OCI-LY7 (cell line): Measurements from ENCODE around the gene FGD2.

Experiments
- CTCF ChIP-seq: fragments of 200-600 bp; sonication (generic); conservative IDR thresholded peaks from 2 replicates; pipeline ENCODE4 v1.5.1; 2014; ENCODE audit warnings: mild to moderate bottlenecking, antibody characterized with exemption, low read length, moderate library complexity, mixed read lengths
- EZH2phosphoT487 ChIP-seq: fragments of 200-600 bp; sonication (generic); IDR thresholded peaks from 2 replicates; pipeline ENCODE4 v1.6.1; 2018; ENCODE audit warnings: low read depth, borderline replicate concordance, mild to moderate bottlenecking, mixed run types, antibody characterized with exemption, low read length, moderate library complexity, mixed read lengths

GRCh38 chr6:36976931-36977330 lies 28.5 kb upstream of the FGD2 start:
- TF ChIP-seq CTCF (no peak), EZH2phosphoT487 (no peak)
